Activated naive CD4-positive, alpha-beta T cell treated with anti-CD3 and anti-CD28 coated beads, Interleukin-2, amount 50 U/mL, for 16 hours (primary cell): Measurements from ENCODE around the gene C11orf21.
A peak's percentile ranks its signal among the peaks of the same experiment; 100 is the strongest.
"Not testable (repeated sequence)": the region's sequence is repeated elsewhere in the genome, so short reads cannot be mapped to it uniquely, and the experiment has no call there.

ENCODE experiments used
- DNase-seq: peaks from one replicate; pipeline ENCODE4 v3.0.0-alpha.2; 2020

Gene C11orf21

DNA sequence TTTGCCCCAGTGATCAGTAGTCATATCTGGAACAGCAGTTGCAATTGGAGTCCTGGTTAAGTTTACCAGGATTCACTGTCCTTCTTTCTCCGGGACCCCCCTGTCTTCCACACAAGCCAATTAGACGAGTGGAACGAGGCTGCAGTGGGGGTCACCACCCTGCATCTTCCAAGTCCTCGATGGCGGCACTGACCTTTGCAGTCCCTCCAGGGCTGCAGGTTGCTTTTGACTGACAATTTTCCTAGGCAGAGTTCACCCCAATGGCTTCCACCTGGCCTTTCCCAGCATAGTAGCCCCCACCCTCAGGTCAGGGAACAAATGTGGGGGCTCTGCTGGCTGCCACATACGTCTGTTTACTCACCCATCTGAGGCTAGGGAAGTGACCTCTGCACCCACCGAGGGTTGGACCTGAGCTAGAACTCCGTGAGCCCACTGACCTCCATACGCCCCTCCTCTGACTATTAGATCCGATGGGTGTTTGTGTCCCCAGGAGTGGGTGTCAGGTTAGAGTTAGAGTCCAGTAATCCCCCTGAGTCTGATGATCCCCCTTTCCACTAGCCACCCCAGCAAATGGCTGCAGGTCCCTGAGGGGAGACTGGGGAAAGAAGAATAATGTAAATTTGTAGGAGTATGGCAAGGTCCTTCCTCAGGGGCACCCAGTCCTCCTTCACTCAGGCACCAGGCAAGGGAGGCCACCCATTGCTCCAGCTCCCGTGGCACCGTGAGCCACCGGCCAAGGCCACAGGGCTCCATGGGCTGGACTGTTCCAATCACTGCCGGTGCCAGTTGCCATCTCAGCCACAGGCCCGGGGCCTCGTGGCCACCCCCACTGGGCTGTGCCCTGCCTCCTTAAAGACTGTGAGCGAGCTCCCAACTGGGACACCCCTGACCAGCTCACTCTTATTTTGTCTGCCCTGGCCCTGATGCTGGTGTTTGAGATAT, 5.5 kb downstream of the C11orf21 start:
- peak; percentile 7 for DNase-seq

- peak; percentile 6 for DNase-seq
Measured at GRCh38 chr11:2294926-2295290, 6.8 kb downstream of the C11orf21 start.

DNA sequence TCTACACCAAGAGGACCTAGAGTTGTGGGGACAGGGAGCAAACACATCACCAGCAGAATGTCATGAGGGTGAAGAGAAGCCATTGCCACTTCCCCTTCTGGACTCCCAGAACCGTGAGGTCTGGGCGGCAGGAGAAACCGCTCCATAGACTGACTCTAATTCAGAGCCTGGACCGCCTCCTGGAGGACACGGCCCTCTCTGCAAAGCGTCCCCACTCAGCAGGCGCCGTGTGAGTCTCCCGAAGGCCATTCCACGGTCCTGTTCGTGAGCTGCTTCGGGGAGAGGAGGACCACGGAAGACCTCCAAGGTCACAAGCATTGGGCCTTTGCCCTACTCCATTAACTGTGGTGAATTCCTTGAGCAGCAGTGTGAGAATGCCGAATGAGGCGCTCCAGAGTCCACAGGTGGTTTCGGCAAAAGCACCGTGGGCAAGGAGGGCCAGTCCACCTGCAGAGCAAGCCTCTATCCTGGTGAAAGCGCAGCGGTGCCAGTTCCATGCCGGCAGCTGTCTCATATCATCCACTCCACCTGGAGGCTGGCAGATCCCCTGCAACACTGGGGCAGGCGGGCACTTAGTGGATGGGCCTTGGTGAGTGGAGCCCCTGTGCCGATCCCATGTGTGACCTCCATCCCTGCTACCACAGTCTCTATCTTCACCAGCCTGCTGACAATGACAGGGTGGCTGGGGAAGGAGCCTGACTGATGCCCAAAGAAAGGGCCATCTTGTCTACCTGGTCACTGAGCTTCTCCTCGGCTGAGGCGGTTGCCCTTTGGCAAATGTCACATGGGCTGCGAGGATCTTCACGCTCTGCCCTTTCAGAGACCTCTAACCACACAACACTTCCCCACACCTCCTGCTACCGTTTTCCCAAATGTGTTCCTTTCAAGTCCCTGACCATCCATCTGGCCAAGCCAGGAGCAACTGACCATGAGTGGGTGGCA, 7.5 kb downstream of the C11orf21 start:
- DNase-seq: peak; percentile 9

DNA sequence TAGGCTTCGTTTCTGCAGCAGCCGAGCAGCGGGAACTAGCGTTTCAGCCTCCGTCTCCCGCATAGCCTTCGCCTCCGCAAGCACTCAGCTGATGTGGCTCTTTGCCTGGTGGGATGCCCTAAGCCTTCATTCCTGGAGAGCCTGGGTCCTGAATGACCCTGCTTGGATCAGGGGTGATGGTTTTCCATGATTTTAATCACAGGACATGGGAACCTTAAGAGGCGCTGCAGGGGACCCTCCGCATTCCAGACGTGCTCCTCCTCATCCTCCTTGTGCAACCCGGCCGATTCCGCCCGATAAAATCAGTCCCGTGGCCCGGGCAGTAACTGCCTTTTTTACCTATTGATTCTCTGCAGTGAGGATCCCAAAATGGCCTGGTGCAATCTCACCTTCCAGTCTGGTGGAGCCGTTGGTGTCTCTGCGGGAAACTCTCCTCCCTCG, 8.2 kb downstream of the C11orf21 start:
- DNase-seq: peak; percentile 6

GRCh38 chr11:2290351-2290841, 11.3 kb downstream of the C11orf21 start:
- DNase-seq: peak; percentile 4

DNA sequence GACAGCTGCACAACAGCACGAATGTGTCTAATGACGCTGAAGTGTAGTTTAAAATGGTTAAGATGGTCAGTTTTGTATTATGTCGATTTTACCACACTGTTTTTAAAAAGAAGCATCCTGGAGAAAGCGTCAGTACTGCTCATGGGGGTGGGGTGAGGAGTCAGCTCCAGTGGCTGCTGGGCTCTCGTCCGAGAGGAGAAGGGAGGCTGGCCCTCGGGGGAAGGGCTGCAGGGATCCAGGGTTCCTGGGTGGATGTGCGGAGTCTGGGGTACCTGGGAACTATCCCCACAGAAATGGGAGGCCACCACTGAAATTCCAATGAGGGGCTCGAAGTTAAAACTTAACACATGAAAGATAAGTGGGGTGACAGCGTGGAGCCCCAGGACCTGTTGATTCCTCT, 11.9 kb downstream of the C11orf21 start:
- DNase-seq: peak; percentile 7

GRCh38 chr11:2289350-2289749, 12.4 kb downstream of the C11orf21 start:
- no peak for DNase-seq

DNA sequence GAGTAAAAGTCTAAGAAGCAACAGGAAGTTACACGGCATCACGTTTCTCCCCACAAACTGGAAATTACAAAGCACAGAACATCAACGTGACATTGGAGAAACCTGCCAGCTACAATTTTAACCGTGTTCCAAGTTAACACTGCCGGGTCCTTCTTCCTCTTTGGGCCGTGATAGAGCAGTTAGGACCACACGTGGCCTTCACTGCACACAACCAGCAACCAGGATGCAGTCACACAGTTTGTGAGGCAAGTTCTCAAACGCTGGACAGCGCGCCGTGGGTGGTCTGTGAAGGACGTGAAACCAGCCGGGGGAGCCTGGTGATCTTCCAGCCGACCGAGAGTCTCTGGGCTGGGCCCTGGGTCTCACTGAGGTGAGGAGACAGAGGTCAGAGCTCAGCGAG, 14.6 kb downstream of the C11orf21 start:
- DNase-seq: no peak

DNA sequence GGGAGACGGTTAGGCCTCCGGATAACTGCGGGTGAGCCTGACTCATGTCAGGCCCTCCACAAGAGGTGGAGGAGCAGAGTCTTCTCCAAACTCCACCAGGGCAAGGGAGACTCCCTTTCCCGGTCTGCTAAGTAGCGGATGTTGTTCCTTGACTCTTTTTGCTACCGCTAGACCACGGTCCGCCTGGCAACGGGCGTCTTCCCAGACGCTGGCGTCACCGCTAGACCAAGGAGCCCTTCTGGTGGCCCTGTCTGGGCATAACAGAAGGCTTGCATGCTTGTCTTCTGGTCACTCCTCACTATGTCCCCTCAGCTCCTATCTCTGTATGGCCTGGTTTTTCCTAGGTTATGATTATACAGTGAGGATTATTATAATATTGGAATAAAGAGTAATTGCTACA, 15.4 kb downstream of the C11orf21 start:
- DNase-seq: not testable (repeated sequence)

DNA sequence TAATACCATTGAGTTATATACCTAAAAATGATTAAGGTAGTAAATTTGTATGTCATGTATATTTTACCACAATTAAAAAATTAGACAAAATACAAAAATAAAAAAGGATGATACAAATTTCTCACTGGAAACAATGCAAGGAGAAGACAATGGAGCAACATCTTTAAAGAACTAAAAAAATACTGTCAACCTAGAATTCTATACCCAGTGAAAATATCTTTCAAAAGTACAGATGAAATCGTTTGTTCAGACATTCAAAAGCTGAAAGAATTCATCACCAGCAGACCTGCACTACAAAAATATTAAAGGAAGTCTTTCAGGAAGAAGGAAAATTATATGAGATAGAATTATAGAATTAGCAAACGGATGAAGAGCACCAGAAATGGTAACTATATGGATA, 21.5 kb downstream of the C11orf21 start:
- DNase-seq: no peak

GRCh38 chr11:2277933-2278523, 23.7 kb downstream of the C11orf21 start:
- DNase-seq: no peak

DNA sequence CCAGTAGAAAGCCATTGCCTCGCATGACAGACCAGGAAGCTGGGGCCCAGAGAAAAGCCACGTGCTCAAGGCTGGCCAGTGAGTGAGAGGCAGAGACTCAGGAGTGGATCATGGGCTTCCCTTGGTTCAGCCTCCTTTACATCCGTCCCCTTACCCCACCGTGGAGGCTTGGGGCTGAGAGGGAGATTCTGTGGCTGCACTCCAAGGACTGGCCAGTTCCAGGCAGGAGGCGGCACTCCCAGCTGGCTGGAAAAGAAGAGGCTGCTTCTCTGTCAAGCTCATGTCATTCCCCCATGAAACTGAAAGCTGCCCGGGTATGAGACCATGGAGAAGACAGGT, 24.7 kb downstream of the C11orf21 start:
- no peak for DNase-seq

GRCh38 chr11:2276280-2277007, 25.3 kb downstream of the C11orf21 start:
- no peak for DNase-seq

- DNase-seq: no peak
Measured at GRCh38 chr11:2275334-2276279, 26.1 kb downstream of the C11orf21 start.

- DNase-seq: no peak
Measured at GRCh38 chr11:2273771-2274170, 27.9 kb downstream of the C11orf21 start.

DNA sequence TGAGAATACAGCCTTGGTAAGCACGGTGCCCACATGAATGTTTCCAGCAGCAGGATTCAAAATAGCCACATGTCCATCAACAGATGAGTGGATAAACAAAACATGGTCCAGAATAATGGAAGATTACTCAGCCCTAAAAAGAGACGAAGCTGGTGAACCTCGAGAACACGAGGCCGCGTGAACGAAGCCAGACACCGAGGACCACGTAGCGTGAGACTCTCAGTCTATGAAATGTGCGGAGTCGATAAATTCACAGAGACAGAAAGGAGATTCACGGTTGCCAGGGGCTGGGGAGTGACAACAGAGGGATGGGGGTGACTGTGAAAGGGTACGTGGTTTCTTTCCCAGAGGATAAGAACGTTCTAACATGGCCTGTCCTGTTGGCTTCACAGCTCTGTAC, 28.4 kb downstream of the C11orf21 start:
- DNase-seq: no peak

- no peak for DNase-seq
Measured at GRCh38 chr11:2272946-2273280, 28.8 kb downstream of the C11orf21 start.

DNA sequence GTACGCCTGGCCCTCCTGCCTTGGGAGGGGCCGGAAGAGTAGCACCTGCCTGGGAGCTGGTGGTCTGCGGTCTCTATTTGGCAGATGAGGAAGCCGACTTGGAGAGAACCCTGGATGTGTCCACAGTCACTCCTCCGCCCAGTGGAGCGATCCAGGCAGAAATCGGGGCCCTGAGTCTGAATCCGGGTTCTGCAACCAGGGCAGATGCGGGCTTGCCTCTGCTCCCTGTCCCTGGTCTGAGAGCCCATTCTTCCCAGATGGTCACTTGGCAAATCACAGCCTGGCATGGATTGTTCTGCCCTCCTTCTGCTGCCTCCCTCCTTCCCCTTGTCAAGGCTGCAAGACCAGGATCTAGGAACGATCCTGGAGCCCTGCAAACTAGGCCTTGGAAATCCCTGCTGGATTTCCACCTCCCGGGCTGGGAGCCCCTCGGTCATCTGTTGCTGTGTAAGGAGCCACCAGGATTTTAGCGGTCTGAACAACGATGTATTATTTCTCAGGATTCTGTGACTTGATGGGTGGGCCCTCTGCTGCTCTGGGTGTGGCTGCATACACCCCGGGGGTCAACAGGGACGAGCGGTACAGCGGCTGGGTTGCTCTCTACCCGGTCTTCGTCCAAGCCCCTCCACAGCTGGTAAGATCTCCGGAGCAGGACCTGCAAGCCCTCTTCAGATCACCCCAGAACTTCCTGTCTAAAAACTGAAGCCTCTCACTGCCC, 29.3 kb downstream of the C11orf21 start:
- no peak for DNase-seq

DNA sequence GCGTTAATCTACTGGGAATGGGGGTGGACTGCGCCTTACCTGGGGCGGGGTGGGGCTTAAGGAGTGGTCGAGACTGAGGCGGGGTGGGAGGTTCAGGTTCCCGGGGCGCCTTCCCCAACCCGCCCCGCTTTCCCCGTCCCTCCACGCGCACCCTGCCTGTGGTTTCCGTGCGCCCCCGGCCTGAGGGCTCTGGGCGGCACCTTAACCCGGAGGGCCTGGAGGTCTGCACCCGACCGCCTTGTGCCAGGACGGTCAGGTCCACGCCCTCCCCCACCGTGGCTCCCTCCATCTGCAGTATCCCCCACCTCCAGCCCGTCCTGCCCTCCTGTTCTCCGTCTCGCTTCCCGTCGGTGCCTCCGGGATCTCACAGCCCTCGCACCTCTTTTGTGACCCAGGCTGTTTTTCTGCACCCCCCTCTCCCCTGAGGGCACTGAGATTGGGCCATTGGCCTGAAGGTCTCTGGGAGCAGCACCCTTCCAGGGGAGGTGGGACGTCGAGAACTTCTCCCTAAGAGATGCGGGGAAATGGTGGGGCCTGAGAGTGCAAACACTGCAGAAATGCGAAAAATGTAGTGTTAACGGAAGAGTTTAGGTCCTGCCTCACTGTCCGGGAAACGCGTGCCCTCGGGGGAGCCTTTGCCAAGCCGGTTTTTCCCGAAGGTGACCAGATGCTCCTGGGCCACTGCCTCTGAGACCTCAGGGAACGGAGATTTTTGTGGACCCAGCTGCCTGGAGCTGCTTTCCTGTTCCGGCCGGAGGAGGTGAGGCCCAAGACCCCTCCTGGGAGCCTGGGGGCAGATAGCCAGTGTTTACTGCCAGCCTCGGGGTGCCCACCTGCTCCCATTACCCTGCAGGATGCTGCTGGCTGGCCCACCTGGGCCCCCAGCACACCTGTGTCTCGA, 30.1 kb downstream of the C11orf21 start:
- DNase-seq: no peak

GRCh38 chr11:2271077-2271326, 30.7 kb downstream of the C11orf21 start:
- DNase-seq: peak; percentile 46
